Heart right ventricle (tissue), 16 donors: ENCODE data around the gene HSD17B8. TPM values are rescaled to one million over a fixed set of nuclear protein-coding genes. Genes with fewer than 3 reads are reported as not detected.

ENCODE experiments used
- ATAC-seq, 8 donors: fragments of 200-7000 bp; cut with Tn5 transposase; one replicate each; pipeline ENCODE4 v1.9.1; 2020; ENCODE audit warnings: mild to moderate bottlenecking in 8 of 8, moderate library complexity in 8 of 8, moderate number of reproducible peaks in 1 of 8
- DNase-seq, 2 donors: peaks; one replicate each; pipeline ENCODE4 v3.0.0-alpha.2; 2020
- H3K27ac ChIP-seq, 10 donors: fragments of 200-600 bp; sonication (generic) in 2 of 10; one replicate each; pipeline versions ENCODE4 v1.5.0 to v1.8.0; 2020 to 2022; ENCODE audit warnings: mild to moderate bottlenecking in 3 of 10
- H3K27me3 ChIP-seq, 7 donors: fragments of 200-600 bp; one replicate each; pipeline ENCODE4 v1.8.0; 2021 to 2022; ENCODE audit warnings: mild to moderate bottlenecking in 2 of 7
- H3K36me3 ChIP-seq, 9 donors: fragments of 200-600 bp; sonication (generic) in 1 of 9; one replicate each; pipeline versions ENCODE4 v1.5.0 to v1.8.0; 2020 to 2022; ENCODE audit warnings: mild to moderate bottlenecking in 2 of 9
- H3K4me1 ChIP-seq, 9 donors: fragments of 200-600 bp; sonication (generic) in 1 of 9; one replicate each; pipeline versions ENCODE4 v1.5.0 to v1.8.0; 2020 to 2022; ENCODE audit warnings: mild to moderate bottlenecking in 4 of 9
- H3K4me3 ChIP-seq, 10 donors: fragments of 200-600 bp; sonication (generic) in 2 of 10; one replicate each; pipeline versions ENCODE4 v1.5.0 to v1.8.0; 2020 to 2022; ENCODE audit warnings: mild to moderate bottlenecking in 7 of 10, moderate library complexity in 2 of 10
- H3K9me3 ChIP-seq, 11 donors: fragments of 200-600 bp in 10 of 11; sonication (generic) in 2 of 11; one replicate each; pipeline versions ENCODE4 v1.5.0 to v1.8.0; 2013 to 2022; ENCODE audit warnings: mild to moderate bottlenecking in 2 of 11, control low read depth in 1 of 11, moderate library complexity in 1 of 11
- WGBS, 2 donors: extraction: QIAGEN DNeasy Blood & Tissue Kit; methylation state at CpG; one replicate each; pipeline ENCODE4 v1.1.7; 2013; ENCODE audit warnings: inconsistent platforms in 1 of 2; 5-methylcytosine and 5-hydroxymethylcytosine counted together
- intact Hi-C, 10 donors: fragments of 100-400 bp; cut with DNase I; formaldehyde crosslinking; loops; one replicate each; pipeline versions ENCODE4 v1.11.1 to v1.14.2; 2022
- long read RNA-seq, 3 donors: library from polyadenylated mRNA; unstranded; transcript quantifications; one replicate each; pipeline ENCODE4 v2.0.0, GENCODE V29; 2020 to 2021
- polyA plus RNA-seq, 2 donors: library from polyadenylated mRNA; stranded (reverse); fragments of 200-250 nt; gene quantifications; one replicate each; pipeline ENCODE4 v1.2.3, GENCODE V29; 2013
- total RNA-seq, 10 donors: library from RNA; stranded (reverse); fragmentation: NEBNext Ultra II Directional in 3 of 10; extraction: Animal tissue kit (Norgen Biotek cat#: 25700) in 3 of 10; gene quantifications; one replicate each; pipeline versions ENCODE4 v1.2.1 to v1.2.4, GENCODE V29; 2021 to 2023
- TF ChIP-seq, protein P1 (sequence below), 9 donors: fragments of 200-600 bp; sonication (generic) in 2 of 9; IDR thresholded peaks; one replicate each; pipeline versions ENCODE4 v1.5.0 to v1.8.0; 2021 to 2022; ENCODE audit warnings: antibody characterized with exemption in 9 of 9, mild to moderate bottlenecking in 5 of 9, moderate library complexity in 1 of 9
- donor health status: Arrhythmogenic right ventricular cardiomyopathy.
- donor health status: ischemic (EF 13 %, LVEDD 7.1; RV severe dilation, severe dysfunction).
- donor health status: healthy with polysubstance abuse.
- donor health status: DM: no; HTN: yes; CAD: no.
- donor health status: DM: no; HTN: no; CAD: no.
- donor health status: ischemic (EF 25% LVEDD 6.9; RV normal size, moderate dysfunction).
- donor health status: ischemic (EF 25% LVEDD 5.7; RV mildly dilated, moderate dysfunction).
- donor health status: healthy.
- donor health status: DM: yes; HTN: yes; CAD: no.
- donor health status: Ischemic cardiomyopathy.
- donor health status: ischemic (EF 35%, LVEDD 5.7; RV mildly dilated, moderate dysfunction).
- donor health status: nonischemic (EF 11% LVEDD 7.7; RV severe dilation, severe dysfunction).
- donor health status: DM: yes; HTN: yes; CAD: no.
- donor health status: PGD.
- donor health status: ischemic (EF 29% LVEDD 5.4; RV normal size, mild dysfunction).
- donor health status: nonischemic (EF 23%, LVEDD 6.1; RV moderate dilation, normal function).

The HSD17B8 gene
- 10 to 100 TPM; 17.6 to 25.5 (median 23.0) TPM for total RNA-seq
- 10 to 100 TPM in 1 of 2 donors, 1 to 10 TPM in 1; 7.4 to 15.1 TPM for polyA plus RNA-seq
- long read RNA-seq, donor 1, transcript HSD17B8-203 (9 exons, 990 nt), result major isoform, 15 of 19 reads
- long read RNA-seq, donor 1, partial matches to known transcripts, result 4 of 19 reads
- long read RNA-seq, donor 1, other reads (novel, unspliced or antisense), result 0 of 19 reads
- long read RNA-seq, donor 2, transcript HSD17B8-203 (9 exons, 990 nt), result major isoform, 14 of 21 reads
- long read RNA-seq, donor 2, partial matches to known transcripts, result 7 of 21 reads
- long read RNA-seq, donor 2, other reads (novel, unspliced or antisense), result 0 of 21 reads
- long read RNA-seq, donor 3, partial matches to known transcripts, result 0 of 5 reads
- long read RNA-seq, donor 3, other reads (novel, unspliced or antisense), result 1 of 5 reads

DNA sequence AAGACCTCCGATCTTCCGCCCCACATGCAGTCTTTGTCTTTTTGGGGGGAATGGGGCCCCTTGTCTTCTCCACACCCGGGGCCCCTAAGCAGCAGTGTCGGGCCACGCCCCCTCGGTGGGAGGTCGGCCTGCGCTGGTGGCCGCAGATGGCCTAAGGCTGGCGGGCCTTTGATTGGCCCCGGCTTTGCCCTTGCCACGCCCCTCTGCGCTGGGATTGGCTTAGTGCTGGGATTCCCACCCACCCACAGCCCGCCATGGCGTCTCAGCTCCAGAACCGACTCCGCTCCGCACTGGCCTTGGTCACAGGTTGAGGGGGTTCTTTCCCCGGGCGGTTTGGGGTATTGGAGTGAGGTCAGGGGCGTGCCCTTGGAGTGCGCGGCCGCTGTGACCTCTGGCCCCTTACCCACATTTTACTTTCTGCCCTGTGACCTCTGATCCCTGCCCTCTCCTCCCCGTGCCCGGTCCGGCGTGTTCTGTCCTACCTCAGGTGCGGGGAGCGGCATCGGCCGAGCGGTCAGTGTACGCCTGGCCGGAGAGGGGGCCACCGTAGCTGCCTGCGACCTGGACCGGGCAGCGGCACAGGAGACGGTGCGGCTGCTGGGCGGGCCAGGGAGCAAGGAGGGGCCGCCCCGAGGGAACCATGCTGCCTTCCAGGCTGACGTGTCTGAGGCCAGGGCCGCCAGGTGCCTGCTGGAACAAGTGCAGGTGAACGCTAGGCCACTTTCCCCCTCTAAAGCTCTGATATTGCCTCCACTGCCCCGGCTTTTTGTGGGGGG is at the start of gene HSD17B8:
TSS of gene HSD17B8 (plus strand) at position 241 of the 776 bp plus-strand sequence. CDS start at position 255, 14 bp downstream.
- H3K27ac ChIP-seq, result peak within 1 kb of the TSS in 9 of 10 donors; percentile 61 to 85 (median 75)
- TF ChIP-seq, protein P1, sequence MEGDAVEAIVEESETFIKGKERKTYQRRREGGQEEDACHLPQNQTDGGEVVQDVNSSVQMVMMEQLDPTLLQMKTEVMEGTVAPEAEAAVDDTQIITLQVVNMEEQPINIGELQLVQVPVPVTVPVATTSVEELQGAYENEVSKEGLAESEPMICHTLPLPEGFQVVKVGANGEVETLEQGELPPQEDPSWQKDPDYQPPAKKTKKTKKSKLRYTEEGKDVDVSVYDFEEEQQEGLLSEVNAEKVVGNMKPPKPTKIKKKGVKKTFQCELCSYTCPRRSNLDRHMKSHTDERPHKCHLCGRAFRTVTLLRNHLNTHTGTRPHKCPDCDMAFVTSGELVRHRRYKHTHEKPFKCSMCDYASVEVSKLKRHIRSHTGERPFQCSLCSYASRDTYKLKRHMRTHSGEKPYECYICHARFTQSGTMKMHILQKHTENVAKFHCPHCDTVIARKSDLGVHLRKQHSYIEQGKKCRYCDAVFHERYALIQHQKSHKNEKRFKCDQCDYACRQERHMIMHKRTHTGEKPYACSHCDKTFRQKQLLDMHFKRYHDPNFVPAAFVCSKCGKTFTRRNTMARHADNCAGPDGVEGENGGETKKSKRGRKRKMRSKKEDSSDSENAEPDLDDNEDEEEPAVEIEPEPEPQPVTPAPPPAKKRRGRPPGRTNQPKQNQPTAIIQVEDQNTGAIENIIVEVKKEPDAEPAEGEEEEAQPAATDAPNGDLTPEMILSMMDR (IDR thresholded peaks at IDR 0.05), result no peak
- intact Hi-C loops, result loop anchor here in 3 of 10 donors (5.0 to 10.0 kb wide), 3 partner anchors 43 to 1030 kb away; partner anchors contain the start of genes AGPAT1 (in 1 of the 3) and RNF5 (in 1 of the 3)

GRCh38 chr6:33156561-33156960 is 47.9 kb upstream of the HSD17B8 start:
- H3K27ac ChIP-seq, result peak overlapping the region in 1 of 10 donors; percentile 3
- H3K27me3 ChIP-seq, result peaks cover 0 to 5% (median 0%) of the 10 kb centered on the region in 7 donors
- WGBS, 2 donors, result 79 to 95% methylated on average over 6 of the region's 6 CpGs
- no peaks in the 10 kb centered on the region for H3K36me3 ChIP-seq
- H3K4me1 ChIP-seq, result peaks cover 0 to 12% (median 0%) of the 10 kb centered on the region in 9 donors
- intact Hi-C loops, result no loop called here
- H3K9me3 ChIP-seq, result peaks cover 0 to 17% (median 13%) of the 10 kb centered on the region in 11 donors
- H3K4me3 ChIP-seq, result no peak overlapping the region
- ATAC-seq (no peak), DNase-seq (no peak)
- TF ChIP-seq, protein P1 (IDR thresholded peaks at IDR 0.05), result no peak

More for the DNA sequence above, at the start of gene HSD17B8:
- Histone ChIP-seq H3K9me3 (no peaks in the 10 kb centered on the region), H3K4me1 (peaks cover 21 to 62% (median 45%) of the 10 kb centered on the region in 9 donors), H3K27me3 (no peaks in the 10 kb centered on the region), H3K4me3 (peak within 1 kb of the TSS; percentile 40 to 83 (median 72)), H3K36me3 (peaks cover 0 to 31% (median 21%) of the 10 kb centered on the region in 9 donors)
- ATAC-seq (peak; percentile 71 to 80 (median 76)), DNase-seq (peak; percentile 96)
- WGBS, 2 donors, result 1 to 2% methylated on average over 48 of the region's 48 CpGs

GRCh38 chr6:33156964-33157363 is 47.5 kb upstream of the HSD17B8 start:
- H3K4me1 ChIP-seq, result peaks cover 0 to 15% (median 4%) of the 10 kb centered on the region in 9 donors
- ATAC-seq, result no peak
- peaks cover 0 to 5% (median 0%) of the 10 kb centered on the region in 7 donors for H3K27me3 ChIP-seq
- DNase-seq, result no peak
- WGBS, 2 donors, result 82 to 90% methylated on average over 2 of the region's 2 CpGs
- peak overlapping the region in 1 of 10 donors; percentile 3 for H3K27ac ChIP-seq
- TF ChIP-seq, protein P1 (IDR thresholded peaks at IDR 0.05), result no peak
- peaks cover 0 to 13% (median 9%) of the 10 kb centered on the region in 11 donors for H3K9me3 ChIP-seq
- intact Hi-C loops, result no loop called here
- H3K4me3 ChIP-seq, result no peak overlapping the region
- no peaks in the 10 kb centered on the region for H3K36me3 ChIP-seq

- Histone ChIP-seq H3K27me3 (no peaks in the 10 kb centered on the region), H3K9me3 (no peaks in the 10 kb centered on the region), H3K36me3 (no peaks in the 10 kb centered on the region), H3K4me3 (no peak overlapping the region), H3K4me1 (peaks cover 0 to 21% (median 7%) of the 10 kb centered on the region in 9 donors), H3K27ac (no peak overlapping the region)
- DNase-seq, result no peak
- intact Hi-C loops, result loop anchor here in 9 of 10 donors (2.0 to 5.0 kb wide), 5 partner anchors 37 to 89 kb away; no protein-coding TSS in a partner anchor
- no peak for ATAC-seq
- 91 to 92% methylated on average over 11 of the region's 11 CpGs for WGBS, 2 donors
- TF ChIP-seq, protein P1 (IDR thresholded peaks at IDR 0.05), result no peak
Observed at GRCh38 chr6:33160096-33160495, 44.4 kb upstream of the HSD17B8 start.
